Measurements from ENCODE around the gene ST6GALNAC3.

- TF ChIP-seq CTCF (IDR thresholded peaks at IDR 0.05 in 2 of 3, conservative IDR thresholded peaks at IDR 0.05 in 1 of 3; ENCODE audit: borderline replicate concordance in 1 of 3, insufficient read depth in 1 of 3, low read depth in 2 of 3, low read length in 2 of 3) (no peak), JUND (IDR thresholded peaks at IDR 0.05) (no peak)
Measured at GRCh38 chr1:76124196-76124595, 49.6 kb downstream of the ST6GALNAC3 start.

Data from HCT116 (cell line).